GM21786 (cell line): ENCODE data around the gene RHOBTB1.
"Not testable (repeated sequence)": the region's sequence is repeated elsewhere in the genome, so short reads cannot be mapped to it uniquely, and the experiment has no call there.

Experiments used
- ATAC-seq: cut with Tn5 transposase; IDR thresholded peaks from one replicate; pipeline ENCODE4 v1.9.1; 2021; ENCODE audit not compliant: unreplicated experiment

The RHOBTB1 gene

GRCh38 chr10:60907236-60907635 lies 36.7 kb downstream of the RHOBTB1 start:
- ATAC-seq, result no peak

GRCh38 chr10:60906825-60907224 lies 37.2 kb downstream of the RHOBTB1 start:
- ATAC-seq, result not testable (repeated sequence)

- ATAC-seq, result no peak
Observed at GRCh38 chr10:60906411-60906810, 37.6 kb downstream of the RHOBTB1 start.

- ATAC-seq, result no peak
Observed at GRCh38 chr10:60905580-60905979, 38.4 kb downstream of the RHOBTB1 start.

- no peak for ATAC-seq
Observed at GRCh38 chr10:60903096-60903495, 40.9 kb downstream of the RHOBTB1 start.

- ATAC-seq, result no peak
Observed at GRCh38 chr10:60901561-60902235, 42.3 kb downstream of the RHOBTB1 start.

- ATAC-seq, result no peak
Observed at GRCh38 chr10:60899266-60899665, 44.7 kb downstream of the RHOBTB1 start.

GRCh38 chr10:60898321-60898720 lies 45.7 kb downstream of the RHOBTB1 start:
- ATAC-seq, result no peak

GRCh38 chr10:60896810-60897209 lies 47.2 kb downstream of the RHOBTB1 start:
- no peak for ATAC-seq

GRCh38 chr10:60896033-60896432 lies 48.0 kb downstream of the RHOBTB1 start:
- ATAC-seq, result no peak

GRCh38 chr10:60894786-60895185 lies 49.2 kb downstream of the RHOBTB1 start:
- no peak for ATAC-seq

GRCh38 chr10:60893231-60893630 lies 50.8 kb downstream of the RHOBTB1 start:
- ATAC-seq, result no peak

- no peak for ATAC-seq
Observed at GRCh38 chr10:60892571-60892970, 51.4 kb downstream of the RHOBTB1 start.

GRCh38 chr10:60890811-60891210 lies 53.2 kb downstream of the RHOBTB1 start:
- no peak for ATAC-seq

GRCh38 chr10:60883187-60883586 lies 60.8 kb downstream of the RHOBTB1 start:
- peak; percentile 75 for ATAC-seq

GRCh38 chr10:60878224-60878623 lies 65.8 kb downstream of the RHOBTB1 start:
- ATAC-seq, result no peak

- no peak for ATAC-seq
Observed at GRCh38 chr10:60877777-60878120, 66.2 kb downstream of the RHOBTB1 start.

GRCh38 chr10:60877061-60877776 lies 66.8 kb downstream of the RHOBTB1 start:
- no peak for ATAC-seq

GRCh38 chr10:60873758-60874157 lies 70.2 kb downstream of the RHOBTB1 start:
- ATAC-seq, result no peak

- ATAC-seq, result no peak
Observed at GRCh38 chr10:60872451-60872850, 71.5 kb downstream of the RHOBTB1 start.

- no peak for ATAC-seq
Observed at GRCh38 chr10:60871215-60871614, 72.8 kb downstream of the RHOBTB1 start.

- ATAC-seq, result no peak
Observed at GRCh38 chr10:60870803-60871202, 73.2 kb downstream of the RHOBTB1 start.

GRCh38 chr10:60870416-60870728 lies 73.6 kb downstream of the RHOBTB1 start:
- no peak for ATAC-seq
